HL-60 (cell line): ENCODE measurements around the gene CD109.

Experiments used
- POLR2AphosphoS5 ChIP-seq: IDR thresholded peaks from 2 replicates; pipeline ENCODE4 v1.6.1; 2012; ENCODE audit warnings: low read depth
- TF ChIP-seq, protein P1 (sequence below): IDR thresholded peaks from one replicate; pipeline ENCODE4 v1.5.1; 2011; ENCODE audit warnings: low read length, control low read depth, inconsistent platforms; ENCODE audit not compliant: insufficient read depth

DNA sequence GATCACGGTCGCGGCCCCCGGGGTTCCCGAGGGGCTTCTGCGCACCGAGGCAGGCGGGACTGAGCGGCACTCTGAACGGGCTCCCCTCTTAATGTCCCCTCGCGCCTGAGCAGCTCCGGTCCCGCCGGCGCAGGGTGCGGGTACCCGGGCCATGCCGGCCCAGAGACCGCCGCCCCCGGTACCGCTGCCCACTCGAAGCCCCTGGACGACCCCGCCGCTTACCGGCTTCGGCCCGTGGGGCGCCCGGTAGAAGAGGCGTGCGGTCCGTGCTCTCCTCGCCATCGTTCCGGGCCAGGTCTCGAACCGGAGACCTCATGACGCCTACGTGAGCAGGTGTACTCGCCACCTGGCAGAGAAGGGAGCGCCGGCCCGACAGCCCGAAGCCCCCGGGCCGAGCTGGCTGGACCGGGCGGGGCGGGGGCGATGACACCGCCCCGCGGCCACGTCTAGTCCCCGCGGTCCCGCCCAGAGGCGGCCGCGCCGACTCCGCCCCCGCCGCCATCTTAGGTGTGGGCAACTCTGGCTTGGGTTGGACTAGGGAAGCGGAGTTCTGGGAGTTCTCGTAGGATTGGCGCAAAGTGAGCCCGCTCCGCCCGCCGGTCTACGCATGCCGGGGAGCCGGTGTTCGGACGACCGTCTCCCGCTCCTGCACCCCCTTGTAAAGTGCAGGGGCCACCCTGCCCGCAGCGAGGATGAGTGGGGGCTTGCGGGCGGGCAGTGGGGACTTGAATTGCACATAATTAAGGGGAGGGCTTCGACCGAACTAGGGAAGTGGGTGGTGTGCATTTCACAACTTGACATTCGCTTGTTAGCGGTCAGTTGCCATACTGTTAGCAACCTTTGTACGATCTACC is 42.2 kb upstream of the CD109 start, which contains the start of gene SLC17A5:
- peak; percentile 90 for TF ChIP-seq POLR2AphosphoS5
- TF ChIP-seq, protein P1, sequence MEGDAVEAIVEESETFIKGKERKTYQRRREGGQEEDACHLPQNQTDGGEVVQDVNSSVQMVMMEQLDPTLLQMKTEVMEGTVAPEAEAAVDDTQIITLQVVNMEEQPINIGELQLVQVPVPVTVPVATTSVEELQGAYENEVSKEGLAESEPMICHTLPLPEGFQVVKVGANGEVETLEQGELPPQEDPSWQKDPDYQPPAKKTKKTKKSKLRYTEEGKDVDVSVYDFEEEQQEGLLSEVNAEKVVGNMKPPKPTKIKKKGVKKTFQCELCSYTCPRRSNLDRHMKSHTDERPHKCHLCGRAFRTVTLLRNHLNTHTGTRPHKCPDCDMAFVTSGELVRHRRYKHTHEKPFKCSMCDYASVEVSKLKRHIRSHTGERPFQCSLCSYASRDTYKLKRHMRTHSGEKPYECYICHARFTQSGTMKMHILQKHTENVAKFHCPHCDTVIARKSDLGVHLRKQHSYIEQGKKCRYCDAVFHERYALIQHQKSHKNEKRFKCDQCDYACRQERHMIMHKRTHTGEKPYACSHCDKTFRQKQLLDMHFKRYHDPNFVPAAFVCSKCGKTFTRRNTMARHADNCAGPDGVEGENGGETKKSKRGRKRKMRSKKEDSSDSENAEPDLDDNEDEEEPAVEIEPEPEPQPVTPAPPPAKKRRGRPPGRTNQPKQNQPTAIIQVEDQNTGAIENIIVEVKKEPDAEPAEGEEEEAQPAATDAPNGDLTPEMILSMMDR, result no peak
